ENCODE results near the gene ABCC2.

DNA sequence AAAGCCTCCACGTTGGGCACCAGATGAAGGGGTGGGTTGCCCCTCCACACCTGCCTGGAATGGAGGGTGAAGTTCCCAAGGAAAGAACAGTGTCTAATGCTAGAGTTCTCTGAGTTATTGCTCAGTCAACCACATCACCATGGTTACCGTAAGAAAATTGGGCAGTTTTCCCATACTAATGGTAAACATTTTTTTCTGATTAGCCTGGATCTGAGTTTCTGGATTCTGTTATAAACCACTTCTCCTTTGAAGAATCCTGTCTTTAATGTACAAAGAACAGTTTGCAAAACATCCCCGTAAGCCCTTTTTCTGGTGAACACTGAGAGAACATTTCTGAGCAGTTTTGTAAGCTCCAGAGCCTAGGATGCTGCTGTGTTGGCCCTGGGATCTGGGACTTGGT, 45.5 kb downstream of the ABCC2 start:
- TF ChIP-seq EZH2 (IDR thresholded peaks at IDR 0.05; ENCODE audit: insufficient read depth, poor library complexity, severe bottlenecking) (no peak), EZH2phosphoT487 (IDR thresholded peaks at IDR 0.05; ENCODE audit: insufficient read depth, low read depth) (no peak)
